Endothelial cell of umbilical vein (primary cell): ENCODE measurements around the gene PYY. TPM values are rescaled to one million over a fixed set of nuclear protein-coding genes. Genes with fewer than 3 reads are reported as not detected.

Experiments
- BruUV-seq: library from RNA; stranded (reverse); fragments of 400-500 nt; replicated peaks from 2 replicates; lab custom pipeline; 2021; lab: Mats Ljungman, UMichigan
- CTCF ChIA-PET: fragments of 300-600, 350-600 bp; sonication (Branson Sonifier 250); formaldehyde crosslinking; loops from one replicate; lab custom pipeline; 2021; ENCODE audit warnings: antibody characterized with exemption, inconsistent platforms; lab: Charles Lee
- POLR2A ChIA-PET: fragments of 300-600, 350-600 bp; sonication (Branson Sonifier 250); formaldehyde crosslinking; loops from one replicate; lab custom pipeline; 2021; ENCODE audit warnings: antibody characterized with exemption, inconsistent platforms; lab: Charles Lee
- DNase-seq: peaks from one replicate; pipeline ENCODE4 v3.0.0-alpha.2; 2011; ENCODE audit warnings: low read depth, low spot score
- FAIRE-seq: peaks from 2 replicates; lab custom pipeline; 2011; peaks lifted over from hg19 to GRCh38; lab: Jason Lieb, UNC
- H2AFZ ChIP-seq: 2 replicates; pipeline ENCODE4 v1.6.0; 2012; ENCODE audit warnings: low read depth, low read length, control low read depth, inconsistent platforms
- H3K27ac ChIP-seq: 2 replicates; pipeline ENCODE4 v1.5.1; 2011; ENCODE audit warnings: low read depth, mild to moderate bottlenecking, control low read depth, low read length, moderate library complexity; ENCODE audit not compliant: insufficient read depth
- H3K27me3 ChIP-seq, 2 experiments: 2 replicates each; pipeline versions ENCODE4 v1.6.0 to v1.6.1; 2011; ENCODE audit warnings: low read length in 2 of 2, mixed read lengths in 1 of 2; ENCODE audit not compliant: control insufficient read depth in 2 of 2, insufficient read depth in 2 of 2
- H3K36me3 ChIP-seq, 2 experiments: 2 replicates in 1 of 2; 3 replicates in 1 of 2; pipeline ENCODE4 v1.5.1; 2011; ENCODE audit warnings: low read length in 2 of 2, mild to moderate bottlenecking in 1 of 2, moderate library complexity in 1 of 2; ENCODE audit not compliant: control insufficient read depth in 2 of 2, insufficient read depth in 2 of 2; ENCODE audit errors: extremely low read depth in 1 of 2
- H3K4me1 ChIP-seq: 3 replicates; pipeline ENCODE4 v1.5.1; 2011; ENCODE audit warnings: mild to moderate bottlenecking, low read length; ENCODE audit not compliant: control insufficient read depth, insufficient read depth; ENCODE audit errors: extremely low read depth
- H3K4me2 ChIP-seq: 2 replicates; pipeline ENCODE4 v1.6.1; 2011; ENCODE audit warnings: low read length, control low read depth, mixed read lengths; ENCODE audit not compliant: insufficient read depth
- H3K4me3 ChIP-seq, 3 experiments: fragments of 200-600 bp in 1 of 3; sonication (generic), shearing (Covaris generic) in 1 of 3; replicated peaks in 1 of 3; 2 replicates each; pipeline ENCODE4 v1.5.1; 2011 to 2016; ENCODE audit warnings: control low read depth in 3 of 3, low read length in 3 of 3, mild to moderate bottlenecking in 2 of 3, inconsistent platforms in 1 of 3, low read depth in 1 of 3, moderate library complexity in 1 of 3; ENCODE audit not compliant: insufficient read depth in 1 of 3
- H3K79me2 ChIP-seq: 2 replicates; pipeline ENCODE4 v1.6.0; 2012; ENCODE audit warnings: low read length, inconsistent platforms; ENCODE audit not compliant: control insufficient read depth, insufficient read depth
- H3K9ac ChIP-seq: replicated peaks from 2 replicates; pipeline ENCODE3; 2011; ENCODE audit warnings: low read length, control low read depth; ENCODE audit not compliant: insufficient read depth; ENCODE audit errors: extremely low read depth
- H3K9me1 ChIP-seq: replicated peaks from 3 replicates; pipeline ENCODE4 v1.6.0; 2011; ENCODE audit warnings: mild to moderate bottlenecking, low read length; ENCODE audit not compliant: control insufficient read depth, insufficient read depth; ENCODE audit errors: extremely low read depth
- H3K9me3 ChIP-seq: replicated peaks from 2 replicates; pipeline ENCODE4 v1.5.1; 2012; ENCODE audit warnings: low read length, inconsistent platforms; ENCODE audit not compliant: control insufficient read depth, insufficient read depth
- H4K20me1 ChIP-seq: replicated peaks from 2 replicates; pipeline ENCODE3; 2011; ENCODE audit warnings: mild to moderate bottlenecking, low read length; ENCODE audit not compliant: control insufficient read depth, insufficient read depth; ENCODE audit errors: extremely low read depth
- EZH2 ChIP-seq: IDR thresholded peaks from 2 replicates; pipeline ENCODE4 v1.6.1; 2012; ENCODE audit warnings: borderline replicate concordance, low read depth, mild to moderate bottlenecking, moderate library complexity, low read length, inconsistent platforms; ENCODE audit not compliant: severe bottlenecking
- FOS ChIP-seq: IDR thresholded peaks from 2 replicates; pipeline ENCODE4 v1.6.1; 2011; ENCODE audit warnings: mild to moderate bottlenecking, low read length, moderate library complexity, borderline replicate concordance; ENCODE audit not compliant: insufficient read depth
- GATA2 ChIP-seq: IDR thresholded peaks from 2 replicates; pipeline ENCODE4 v1.7.0; 2011; ENCODE audit warnings: low read depth, mild to moderate bottlenecking, moderate library complexity, mixed read lengths, low read length; ENCODE audit not compliant: insufficient read length, insufficient read depth
- JUN ChIP-seq: IDR thresholded peaks from 2 replicates; pipeline ENCODE4 v1.6.1; 2011; ENCODE audit warnings: borderline replicate concordance, low read depth; ENCODE audit not compliant: insufficient read length, insufficient read depth
- MYC ChIP-seq: IDR thresholded peaks from one replicate; pipeline ENCODE4 v1.6.1; 2011; ENCODE audit warnings: mild to moderate bottlenecking, low read depth, low read length
- POLR2A ChIP-seq: IDR thresholded peaks from 2 replicates; pipeline ENCODE4 v1.6.1; 2012; ENCODE audit warnings: low read depth, mild to moderate bottlenecking, control low read depth, low read length
- POLR2AphosphoS5 ChIP-seq: IDR thresholded peaks from 2 replicates; pipeline ENCODE4 v1.6.1; 2012; ENCODE audit warnings: low read depth, mild to moderate bottlenecking, control low read depth, low read length, moderate library complexity; ENCODE audit not compliant: insufficient read depth
- dilution Hi-C: fragments of 300-500 bp; cut with MboI; formaldehyde crosslinking; loops from one replicate; pipeline ENCODE4 v1.15.0; 2019; ENCODE audit warnings: low sequenced_read_pairs; ENCODE audit not compliant: extremely low pct_ligation_motif_present
- intact Hi-C: fragments of 100-400 bp; cut with micrococcal nuclease; formaldehyde crosslinking; loops from one replicate; pipeline ENCODE4 v1.10.0; 2022
- polyA plus RNA-seq, 4 experiments: library from polyadenylated mRNA; depleted of rRNA in 3 of 4; stranded (reverse) in 3 of 4; unstranded in 1 of 4; fragments of >200 nt; gene quantifications; 2 replicates each; pipeline versions ENCODE4 v1.2.1 to v1.2.3, GENCODE V29; 2011 to 2012; ENCODE audit warnings: missing spikeins in 1 of 4
- total RNA-seq: library from RNA; stranded (reverse); gene quantifications from 2 replicates; pipeline ENCODE4 v1.2.3, GENCODE V29; 2021
- TF ChIP-seq, protein P1 (sequence below): IDR thresholded peaks from 2 replicates; pipeline ENCODE4 v1.6.1; 2011; ENCODE audit not compliant: insufficient read depth, insufficient read length
- TF ChIP-seq, protein P2 (sequence below), 2 donors: IDR thresholded peaks; 1 replicate in 1 of 2; 2 replicates in 1 of 2; pipeline ENCODE4 v1.5.1; 2011; ENCODE audit warnings: low read length in 2 of 2, mild to moderate bottlenecking in 2 of 2, moderate library complexity in 2 of 2, control low read depth in 1 of 2, inconsistent platforms in 1 of 2, low read depth in 1 of 2; ENCODE audit not compliant: insufficient read depth in 1 of 2; ENCODE audit errors: extremely low read depth in 1 of 2

The PYY gene
- total and polyA plus RNA-seq, 2 donors (not counting 3 experiments of a cell fraction or from before 2014, with no cell fraction given): not detected

DNA sequence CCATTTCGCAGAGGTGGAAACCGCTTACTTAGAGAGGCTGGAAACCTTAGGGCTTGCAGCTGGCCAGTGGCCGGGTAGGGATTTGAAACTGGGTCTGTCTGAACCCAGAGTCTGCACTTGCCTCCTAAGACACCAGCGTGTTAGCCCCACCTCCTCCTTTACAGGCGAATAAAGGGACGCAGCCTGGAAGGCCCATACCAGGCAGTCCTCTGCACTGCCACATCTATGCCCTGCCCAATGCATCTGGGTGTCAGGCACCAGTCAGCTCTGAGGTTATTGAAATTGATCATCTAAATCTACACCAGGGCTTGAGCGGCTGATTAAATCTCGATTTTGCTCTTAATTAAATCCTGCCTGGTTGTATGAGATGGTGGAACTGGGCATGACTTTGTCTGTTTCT is 30.8 kb upstream of the PYY start:
- no peak overlapping the region for H3K9ac ChIP-seq
- H3K27ac ChIP-seq: no peak overlapping the region
- intact Hi-C loops (no loop called here), dilution Hi-C loops (no loop called here)
- peak overlapping the region; percentile 40 for H2AFZ ChIP-seq
- DNase-seq: no peak
- H3K4me2 ChIP-seq: no peak overlapping the region
- H3K4me3 ChIP-seq: no peak overlapping the region
- no TSS peak for BruUV-seq
- H3K9me3 ChIP-seq: no peaks in the 10 kb centered on the region
- FAIRE-seq: no peak
- H3K79me2 ChIP-seq: no peaks in the 10 kb centered on the region
- POLR2A ChIA-PET: no interaction called here
- no peaks in the 10 kb centered on the region for H4K20me1 ChIP-seq
- peaks cover 4% of the 10 kb centered on the region for H3K4me1 ChIP-seq
- H3K27me3 ChIP-seq: peaks cover 10 to 11% of the 10 kb centered on the region in 2 experiments
- CTCF ChIA-PET: interaction anchor here (1.5 to 2.7 kb wide), 2 partner anchors 40 to 44 kb away, joined by 4 to 14 read pairs; no protein-coding TSS in a partner anchor
- H3K36me3 ChIP-seq: no peaks in the 10 kb centered on the region
- H3K9me1 ChIP-seq: no peaks in the 10 kb centered on the region
- TF ChIP-seq POLR2AphosphoS5 (no peak), GATA2 (no peak), MYC (no peak), JUN (no peak), FOS (no peak), POLR2A (no peak), EZH2 (no peak)
- TF ChIP-seq, protein P1, sequence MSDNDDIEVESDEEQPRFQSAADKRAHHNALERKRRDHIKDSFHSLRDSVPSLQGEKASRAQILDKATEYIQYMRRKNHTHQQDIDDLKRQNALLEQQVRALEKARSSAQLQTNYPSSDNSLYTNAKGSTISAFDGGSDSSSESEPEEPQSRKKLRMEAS: no peak
- TF ChIP-seq, protein P2, sequence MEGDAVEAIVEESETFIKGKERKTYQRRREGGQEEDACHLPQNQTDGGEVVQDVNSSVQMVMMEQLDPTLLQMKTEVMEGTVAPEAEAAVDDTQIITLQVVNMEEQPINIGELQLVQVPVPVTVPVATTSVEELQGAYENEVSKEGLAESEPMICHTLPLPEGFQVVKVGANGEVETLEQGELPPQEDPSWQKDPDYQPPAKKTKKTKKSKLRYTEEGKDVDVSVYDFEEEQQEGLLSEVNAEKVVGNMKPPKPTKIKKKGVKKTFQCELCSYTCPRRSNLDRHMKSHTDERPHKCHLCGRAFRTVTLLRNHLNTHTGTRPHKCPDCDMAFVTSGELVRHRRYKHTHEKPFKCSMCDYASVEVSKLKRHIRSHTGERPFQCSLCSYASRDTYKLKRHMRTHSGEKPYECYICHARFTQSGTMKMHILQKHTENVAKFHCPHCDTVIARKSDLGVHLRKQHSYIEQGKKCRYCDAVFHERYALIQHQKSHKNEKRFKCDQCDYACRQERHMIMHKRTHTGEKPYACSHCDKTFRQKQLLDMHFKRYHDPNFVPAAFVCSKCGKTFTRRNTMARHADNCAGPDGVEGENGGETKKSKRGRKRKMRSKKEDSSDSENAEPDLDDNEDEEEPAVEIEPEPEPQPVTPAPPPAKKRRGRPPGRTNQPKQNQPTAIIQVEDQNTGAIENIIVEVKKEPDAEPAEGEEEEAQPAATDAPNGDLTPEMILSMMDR (IDR thresholded peaks at IDR 0.05; ENCODE audit: extremely low read depth in 1 of 2, insufficient read depth in 1 of 2, low read depth in 1 of 2, low read length in 2 of 2): no peak
